DND-41 (cell line): ENCODE results near the gene HDAC6.

Experiments used
- ATAC-seq: fragments of 200-7000 bp; cut with Tn5 transposase; 3 replicates; pipeline ENCODE4 v1.9.1; 2021; ENCODE audit warnings: low read depth; ENCODE audit not compliant: insufficient read depth
- DNase-seq: peaks from one replicate; pipeline ENCODE4 v3.0.0-alpha.2; 2020
- H2AFZ ChIP-seq: 2 replicates; pipeline ENCODE4 v1.6.0; 2012; ENCODE audit warnings: low read depth, low read length
- H3K27ac ChIP-seq: 2 replicates; pipeline ENCODE4 v1.5.1; 2012; ENCODE audit warnings: low read length, inconsistent platforms
- H3K27me3 ChIP-seq: fragments of 200-600 bp; sonication (generic); 2 replicates; pipeline ENCODE4 v1.6.0; 2012; ENCODE audit warnings: low read length, mild to moderate bottlenecking, inconsistent platforms; ENCODE audit not compliant: insufficient read depth, poor library complexity
- H3K36me3 ChIP-seq: 2 replicates; pipeline ENCODE4 v1.5.1; 2012; ENCODE audit warnings: low read length, inconsistent platforms; ENCODE audit not compliant: insufficient read depth
- H3K4me1 ChIP-seq: 2 replicates; pipeline ENCODE4 v1.5.1; 2012; ENCODE audit warnings: mild to moderate bottlenecking, low read length; ENCODE audit not compliant: insufficient read depth
- H3K4me2 ChIP-seq: 2 replicates; pipeline ENCODE4 v1.6.0; 2012; ENCODE audit warnings: mild to moderate bottlenecking, moderate library complexity, low read length, inconsistent platforms; ENCODE audit not compliant: insufficient read depth
- H3K4me3 ChIP-seq, 2 experiments: fragments of 200-600 bp in 1 of 2; shearing (Covaris generic) in 1 of 2; 2 replicates each; pipeline ENCODE4 v1.5.1; 2012 to 2016; ENCODE audit warnings: inconsistent platforms in 2 of 2, low read length in 2 of 2, mild to moderate bottlenecking in 2 of 2, low read depth in 1 of 2, moderate library complexity in 1 of 2
- H3K79me2 ChIP-seq: 2 replicates; pipeline ENCODE4 v1.6.0; 2012; ENCODE audit warnings: low read length, inconsistent platforms; ENCODE audit not compliant: insufficient read depth
- H3K9ac ChIP-seq: 2 replicates; pipeline ENCODE4 v1.6.0; 2012; ENCODE audit warnings: low read depth, mild to moderate bottlenecking, inconsistent platforms, low read length, moderate library complexity
- H3K9me3 ChIP-seq: 2 replicates; pipeline ENCODE4 v1.5.1; 2012; ENCODE audit warnings: low read length, moderate library complexity, mild to moderate bottlenecking, inconsistent platforms; ENCODE audit not compliant: insufficient read depth, severe bottlenecking
- H4K20me1 ChIP-seq: 2 replicates; pipeline ENCODE4 v1.6.0; 2012; ENCODE audit warnings: low read length; ENCODE audit not compliant: insufficient read depth
- EZH2 ChIP-seq: IDR thresholded peaks from 3 replicates; pipeline ENCODE4 v1.6.1; 2012; ENCODE audit warnings: borderline replicate concordance, low read depth, mild to moderate bottlenecking, moderate library complexity, low read length, inconsistent platforms; ENCODE audit not compliant: severe bottlenecking
- TF ChIP-seq, protein P1 (sequence below): IDR thresholded peaks from 2 replicates; pipeline ENCODE4 v1.5.1; 2012; ENCODE audit warnings: borderline replicate concordance, low read length, moderate library complexity, mild to moderate bottlenecking; ENCODE audit not compliant: poor library complexity, severe bottlenecking; ENCODE audit errors: extremely low read depth

The HDAC6 gene

DNA sequence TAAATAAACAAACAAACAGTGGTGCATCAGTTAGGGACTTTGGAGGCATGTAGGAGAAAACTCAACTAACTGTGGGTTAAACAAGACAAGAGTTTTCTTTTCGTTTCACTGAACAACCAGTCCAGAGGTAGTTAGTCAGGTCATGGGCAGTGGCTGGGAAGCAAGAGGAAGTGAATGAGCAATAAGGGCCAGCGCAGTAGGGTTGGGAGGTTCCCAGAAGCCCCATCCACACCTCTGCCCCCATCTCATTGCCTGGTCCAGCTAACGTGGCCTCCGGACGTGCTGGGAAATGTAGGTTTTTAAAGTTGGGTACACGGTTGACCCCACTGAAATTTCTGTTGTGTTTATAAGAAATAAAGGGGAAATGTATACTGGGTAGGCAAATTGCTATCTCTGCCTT lies 31.6 kb upstream of the HDAC6 start:
- Histone ChIP-seq H3K27me3 (no peaks in the 10 kb centered on the region), H2AFZ (no peak overlapping the region), H3K27ac (no peak overlapping the region), H3K4me2 (no peak overlapping the region), H3K36me3 (no peaks in the 10 kb centered on the region), H3K4me1 (no peaks in the 10 kb centered on the region), H3K4me3 (no peak overlapping the region), H3K9me3 (no peaks in the 10 kb centered on the region), H4K20me1 (no peaks in the 10 kb centered on the region), H3K79me2 (no peaks in the 10 kb centered on the region), H3K9ac (no peak overlapping the region)
- no peak for ATAC-seq
- DNase-seq, result no peak
- TF ChIP-seq, protein P1, sequence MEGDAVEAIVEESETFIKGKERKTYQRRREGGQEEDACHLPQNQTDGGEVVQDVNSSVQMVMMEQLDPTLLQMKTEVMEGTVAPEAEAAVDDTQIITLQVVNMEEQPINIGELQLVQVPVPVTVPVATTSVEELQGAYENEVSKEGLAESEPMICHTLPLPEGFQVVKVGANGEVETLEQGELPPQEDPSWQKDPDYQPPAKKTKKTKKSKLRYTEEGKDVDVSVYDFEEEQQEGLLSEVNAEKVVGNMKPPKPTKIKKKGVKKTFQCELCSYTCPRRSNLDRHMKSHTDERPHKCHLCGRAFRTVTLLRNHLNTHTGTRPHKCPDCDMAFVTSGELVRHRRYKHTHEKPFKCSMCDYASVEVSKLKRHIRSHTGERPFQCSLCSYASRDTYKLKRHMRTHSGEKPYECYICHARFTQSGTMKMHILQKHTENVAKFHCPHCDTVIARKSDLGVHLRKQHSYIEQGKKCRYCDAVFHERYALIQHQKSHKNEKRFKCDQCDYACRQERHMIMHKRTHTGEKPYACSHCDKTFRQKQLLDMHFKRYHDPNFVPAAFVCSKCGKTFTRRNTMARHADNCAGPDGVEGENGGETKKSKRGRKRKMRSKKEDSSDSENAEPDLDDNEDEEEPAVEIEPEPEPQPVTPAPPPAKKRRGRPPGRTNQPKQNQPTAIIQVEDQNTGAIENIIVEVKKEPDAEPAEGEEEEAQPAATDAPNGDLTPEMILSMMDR, result no peak
- no peak for TF ChIP-seq EZH2

DNA sequence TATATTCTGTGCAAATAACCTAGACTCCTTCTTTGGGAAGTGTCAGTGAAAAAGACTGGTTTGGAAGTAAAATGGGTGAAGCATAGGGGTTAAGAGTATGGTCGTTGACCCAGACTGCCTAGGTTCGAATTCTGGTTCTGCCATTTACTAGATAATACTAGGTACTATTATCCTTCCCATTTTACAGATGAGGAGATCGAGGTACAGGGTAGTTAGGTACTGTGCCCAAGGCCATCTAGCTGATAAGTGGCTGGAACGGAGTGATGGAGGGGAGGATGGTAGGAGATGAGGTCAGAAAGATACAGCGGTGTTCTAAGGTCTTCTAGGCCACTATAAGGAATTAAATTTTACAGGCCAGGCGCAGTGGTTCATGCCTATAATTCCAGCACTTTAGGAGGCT lies 29.3 kb upstream of the HDAC6 start:
- Histone ChIP-seq H3K9me3 (no peaks in the 10 kb centered on the region), H3K27me3 (no peaks in the 10 kb centered on the region), H4K20me1 (no peaks in the 10 kb centered on the region), H2AFZ (no peak overlapping the region), H3K4me2 (no peak overlapping the region), H3K36me3 (no peaks in the 10 kb centered on the region), H3K9ac (no peak overlapping the region), H3K27ac (no peak overlapping the region), H3K4me3 (no peak overlapping the region), H3K4me1 (no peaks in the 10 kb centered on the region), H3K79me2 (no peaks in the 10 kb centered on the region)
- DNase-seq (no peak), ATAC-seq (no peak)
- TF ChIP-seq EZH2, result no peak
- TF ChIP-seq, protein P1, result no peak

DNA sequence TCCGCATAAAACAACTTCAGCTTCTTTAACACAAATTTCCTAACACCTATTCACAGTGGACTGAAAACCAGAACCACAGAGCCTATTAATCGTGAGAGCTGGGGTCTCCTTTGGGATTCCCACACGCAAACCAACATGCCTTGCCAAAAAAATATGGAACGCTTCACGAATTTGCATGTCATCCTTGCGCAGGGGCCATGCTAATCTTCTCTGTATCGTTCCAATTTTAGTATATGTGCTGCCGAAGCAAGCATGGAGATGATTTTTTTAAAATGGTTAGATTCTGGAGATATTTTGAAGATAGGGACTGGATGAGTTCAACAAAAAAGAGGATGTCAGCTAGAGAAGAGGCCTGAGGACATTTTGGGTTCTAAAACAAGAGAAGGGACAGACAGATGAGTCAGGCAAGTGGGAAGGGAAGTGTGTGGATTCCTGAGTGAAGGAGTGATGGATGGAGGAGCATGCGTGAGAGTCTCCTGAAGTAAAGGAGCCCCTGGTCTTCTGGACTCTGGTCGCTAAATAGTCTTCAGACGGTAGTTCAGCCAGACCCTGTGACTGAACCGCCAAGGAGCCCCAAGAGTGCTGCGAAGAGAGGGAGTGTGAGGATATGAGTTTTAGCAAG lies 24.9 kb upstream of the HDAC6 start:
- Histone ChIP-seq H2AFZ (no peak overlapping the region), H3K36me3 (no peaks in the 10 kb centered on the region), H3K4me2 (no peak overlapping the region), H4K20me1 (no peaks in the 10 kb centered on the region), H3K79me2 (no peaks in the 10 kb centered on the region), H3K4me1 (no peaks in the 10 kb centered on the region), H3K9ac (no peak overlapping the region), H3K27ac (no peak overlapping the region), H3K9me3 (no peaks in the 10 kb centered on the region), H3K27me3 (no peaks in the 10 kb centered on the region), H3K4me3 (no peak overlapping the region)
- DNase-seq (no peak), ATAC-seq (no peak)
- TF ChIP-seq, protein P1, result no peak
- no peak for TF ChIP-seq EZH2
